K562 (cell line): Measurements from ENCODE around the gene GAPDHS. TPM values are rescaled to one million over a fixed set of nuclear protein-coding genes. Genes with fewer than 3 reads are reported as not detected.

Source experiments
- ATAC-seq: fragments of 200-7000 bp; cut with Tn5 transposase; 3 replicates; pipeline ENCODE4 v1.9.1; 2020; ENCODE audit warnings: moderate library complexity
- BruUV-seq: library from RNA; stranded (reverse); fragments of 400-500 nt; replicated peaks from 2 replicates; lab custom pipeline; 2021; lab: Mats Ljungman, UMichigan
- CTCF ChIA-PET: fragments of 300-600 bp; formaldehyde crosslinking; extraction: SDS; loops from one replicate; lab custom pipeline; 2021; ENCODE audit warnings: low intra/inter-chr PET ratio; lab: Yijun Ruan, JAX
- POLR2A ChIA-PET: fragments of 300-600, 350-650 bp; sonication (Branson Sonifier 250); formaldehyde crosslinking; extraction: SDS; loops from one replicate; lab custom pipeline; 2021; ENCODE audit warnings: antibody characterized with exemption, inconsistent platforms; lab: Yijun Ruan, JAX
- DNase-seq, 4 experiments: peaks; one replicate each; pipeline versions ENCODE4 v3.0.0 to v3.0.0-alpha.2; 2011 to 2018; ENCODE audit warnings: low spot score in 3 of 4, mixed read lengths in 3 of 4; ENCODE audit errors: extremely low read depth in 1 of 4
- FAIRE-seq: peaks from 2 replicates; lab custom pipeline; 2011; peaks lifted over from hg19 to GRCh38; lab: Jason Lieb, UNC
- H2AFZ ChIP-seq: 2 replicates; pipeline ENCODE4 v1.6.0; 2011; ENCODE audit warnings: low read depth, low read length, control low read depth, inconsistent platforms
- H3K27ac ChIP-seq: fragments of 200-600 bp; 3 replicates; pipeline ENCODE4 v1.8.0; 2011; ENCODE audit warnings: low read depth, mild to moderate bottlenecking, control low read depth, inconsistent platforms, low read length, moderate library complexity, mixed read lengths; ENCODE audit errors: extremely low read depth
- H3K27me3 ChIP-seq, 2 experiments: fragments of 300-600 bp in 1 of 2; 2 replicates in 1 of 2; 3 replicates in 1 of 2; pipeline versions ENCODE4 v1.6.0 to v1.8.0; 2011; ENCODE audit warnings: inconsistent platforms in 2 of 2, low read length in 2 of 2, mild to moderate bottlenecking in 1 of 2, mixed read lengths in 1 of 2, moderate library complexity in 1 of 2; ENCODE audit not compliant: control insufficient read depth in 2 of 2, insufficient read depth in 2 of 2
- H3K36me3 ChIP-seq: fragments of 300-600 bp; 3 replicates; pipeline ENCODE4 v1.8.0; 2011; ENCODE audit warnings: mild to moderate bottlenecking, low read length, inconsistent platforms; ENCODE audit not compliant: control insufficient read depth, insufficient read depth
- H3K4me1 ChIP-seq, 2 experiments: fragments of 200-600 bp in 1 of 2; replicated peaks in 1 of 2; 2 replicates in 1 of 2; 3 replicates in 1 of 2; pipeline versions ENCODE4 v1.5.1 to v1.8.0; 2011; ENCODE audit warnings: inconsistent platforms in 2 of 2, low read length in 2 of 2, mild to moderate bottlenecking in 1 of 2, mixed read lengths in 1 of 2, moderate library complexity in 1 of 2; ENCODE audit not compliant: control insufficient read depth in 2 of 2, insufficient read depth in 2 of 2
- H3K4me2 ChIP-seq: 2 replicates; pipeline ENCODE4 v1.6.1; 2011; ENCODE audit warnings: low read length, control low read depth, inconsistent platforms, mixed read lengths; ENCODE audit not compliant: insufficient read depth
- H3K4me3 ChIP-seq: fragments of 200-600 bp; sonication (generic), shearing (Covaris generic); 2 replicates; pipeline ENCODE4 v1.5.1; 2016; ENCODE audit warnings: control low read depth, inconsistent platforms
- H3K79me2 ChIP-seq: fragments of 200-600 bp; 3 replicates; pipeline ENCODE4 v1.8.0; 2011; ENCODE audit warnings: low read length, inconsistent platforms; ENCODE audit not compliant: control insufficient read depth, insufficient read depth
- H3K9ac ChIP-seq, 2 experiments: 2 replicates each; pipeline versions ENCODE4 v1.6.0 to v1.6.1; 2011; ENCODE audit warnings: low read depth in 2 of 2, low read length in 2 of 2, control low read depth in 1 of 2, inconsistent platforms in 1 of 2, mild to moderate bottlenecking in 1 of 2, mixed read lengths in 1 of 2; ENCODE audit not compliant: insufficient read depth in 1 of 2
- H3K9me1 ChIP-seq: one replicate; pipeline ENCODE4 v1.6.0; 2011; ENCODE audit warnings: inconsistent platforms, mild to moderate bottlenecking, low read length, moderate library complexity; ENCODE audit not compliant: control insufficient read depth, insufficient read depth
- H3K9me3 ChIP-seq: replicated peaks from 2 replicates; pipeline ENCODE4 v1.5.1; 2011; ENCODE audit warnings: low read depth, low read length, inconsistent platforms; ENCODE audit not compliant: control insufficient read depth, insufficient read depth
- H4K20me1 ChIP-seq: replicated peaks from 2 replicates; pipeline ENCODE4 v1.6.1; 2011; ENCODE audit warnings: low read length, inconsistent platforms, mixed read lengths; ENCODE audit not compliant: control insufficient read depth, insufficient read depth
- FOXP1 ChIP-seq: sonication (generic); formaldehyde crosslinking; IDR thresholded peaks from 2 replicates; pipeline ENCODE4 v1.8.0; 2022; ENCODE audit warnings: mild to moderate bottlenecking, missing genetic modification reagents
- ILK ChIP-seq: fragments of 450-650 bp; IDR thresholded peaks from 2 replicates; pipeline ENCODE4 v1.6.1; 2016; ENCODE audit warnings: missing genetic modification characterization, low read depth, mild to moderate bottlenecking, missing compliant biosample characterization, moderate library complexity, borderline replicate concordance
- JUNB ChIP-seq: fragments of 450-650 bp; formaldehyde crosslinking; conservative IDR thresholded peaks from 2 replicates; pipeline ENCODE4 v1.4.0; 2020; ENCODE audit warnings: mild to moderate bottlenecking
- MCM7 ChIP-seq, 2 experiments: fragments of 450-650 bp; IDR thresholded peaks; 2 replicates each; pipeline ENCODE4 v1.6.1; 2016 to 2018
- NR2F6 ChIP-seq: fragments of 450-650 bp; formaldehyde crosslinking; IDR thresholded peaks from 2 replicates; pipeline ENCODE4 v1.4.0; 2020; ENCODE audit warnings: mild to moderate bottlenecking
- POLR2A ChIP-seq: fragments of 450-650 bp; conservative IDR thresholded peaks from 2 replicates; pipeline ENCODE4 v1.6.1; 2016
- SAFB2 ChIP-seq: fragments of 200-400 bp; formaldehyde crosslinking; IDR thresholded peaks from 2 replicates; pipeline ENCODE4 v1.6.1; 2018; ENCODE audit warnings: borderline replicate concordance, low read length, low read depth, moderate library complexity; ENCODE audit not compliant: severe bottlenecking
- SMARCB1 ChIP-seq: IDR thresholded peaks from 2 replicates; pipeline ENCODE4 v1.6.1; 2011; ENCODE audit warnings: improper control_type of control experiment, low read depth; ENCODE audit not compliant: insufficient read length
- TCFL5 ChIP-seq: fragments of 250-450 bp; sonication (Bioruptor Pico); conservative IDR thresholded peaks from 2 replicates; pipeline ENCODE4 v1.6.1; 2021; ENCODE audit warnings: mild to moderate bottlenecking, moderate library complexity, matching md5 sums
- TRIM25 ChIP-seq: fragments of 450-650 bp; IDR thresholded peaks from 2 replicates; pipeline ENCODE4 v1.7.0; 2016; ENCODE audit warnings: borderline replicate concordance
- UBTF ChIP-seq, 2 experiments: IDR thresholded peaks; 2 replicates each; pipeline ENCODE4 v1.6.1; 2012; ENCODE audit warnings: improper control_type of control experiment in 2 of 2, low read depth in 2 of 2, low read length in 2 of 2, borderline replicate concordance in 1 of 2
- ZBTB2 ChIP-seq: fragments of 450-650 bp; IDR thresholded peaks from 2 replicates; pipeline ENCODE4 v1.6.1; 2016; ENCODE audit warnings: antibody characterized with exemption
- ZFPM2 ChIP-seq: fragments of 250-450 bp; sonication (Bioruptor Pico); IDR thresholded peaks from 2 replicates; pipeline ENCODE4 v1.5.1; 2022; ENCODE audit warnings: mild to moderate bottlenecking
- WGBS: fragments of 100-300 bp; shearing (Covaris generic); methylation state at CpG from one replicate; pipeline ENCODE4 v1.1.6; 2016; ENCODE audit warnings: low coverage, mixed read lengths; ENCODE audit not compliant: insufficient coverage; ENCODE audit errors: missing lambda C conversion rate; 5-methylcytosine and 5-hydroxymethylcytosine counted together
- in situ Hi-C: fragments of 300-500 bp; cut with MboI; formaldehyde crosslinking; loops from 4 replicates; pipeline ENCODE4 v1.15.0; 2018; ENCODE audit warnings: inconsistent platforms, mixed read lengths
- intact Hi-C: fragments of 100-400 bp; cut with micrococcal nuclease; formaldehyde crosslinking; loops from 2 replicates; pipeline ENCODE4 v1.14.2; 2022
- polyA plus RNA-seq, 8 experiments: library from polyadenylated mRNA; depleted of rRNA in 4 of 8; stranded (reverse) in 5 of 8; unstranded in 3 of 8; fragments of >200 nt; fragmentation: Nextera tagmentation in 2 of 8; fragmentation: Illumina TruSeq in 1 of 8; extraction: Ambion mirVana in 2 of 8; extraction: Trizol in 1 of 8; gene quantifications; 2 replicates each; pipeline versions ENCODE4 v1.2.1 to v1.2.3, GENCODE V29; 2011 to 2014; ENCODE audit warnings: inconsistent platforms in 1 of 8, missing spikeins in 1 of 8
- total RNA-seq, 7 experiments: library from RNA; depleted of rRNA in 6 of 7; stranded (reverse); fragments of >200 nt in 6 of 7; fragmentation: Illumina TruSeq in 2 of 7; extraction: Trizol in 2 of 7; gene quantifications; 2 replicates each; pipeline versions ENCODE4 v1.2.1 to v1.2.3, GENCODE V29; 2011 to 2021; ENCODE audit warnings: low replicate concordance in 1 of 7
- TF ChIP-seq, protein P1 (sequence below), 3 experiments: IDR thresholded peaks in 2 of 3; conservative IDR thresholded peaks in 1 of 3; 2 replicates each; pipeline ENCODE4 v1.5.1; 2011 to 2012; ENCODE audit warnings: low read length in 3 of 3, mild to moderate bottlenecking in 3 of 3, control low read depth in 2 of 3, improper control_type of control experiment in 1 of 3, inconsistent platforms in 1 of 3, low read depth in 1 of 3, mixed read lengths in 1 of 3, moderate library complexity in 1 of 3; ENCODE audit not compliant: insufficient read depth in 2 of 3

GAPDHS gene
- total and polyA plus RNA-seq, 9 of the 15 experiments (the other 6 are each of a cell fraction or from before 2014, with no cell fraction given): 0.08 to 0.12 TPM; not detected in 7

DNA sequence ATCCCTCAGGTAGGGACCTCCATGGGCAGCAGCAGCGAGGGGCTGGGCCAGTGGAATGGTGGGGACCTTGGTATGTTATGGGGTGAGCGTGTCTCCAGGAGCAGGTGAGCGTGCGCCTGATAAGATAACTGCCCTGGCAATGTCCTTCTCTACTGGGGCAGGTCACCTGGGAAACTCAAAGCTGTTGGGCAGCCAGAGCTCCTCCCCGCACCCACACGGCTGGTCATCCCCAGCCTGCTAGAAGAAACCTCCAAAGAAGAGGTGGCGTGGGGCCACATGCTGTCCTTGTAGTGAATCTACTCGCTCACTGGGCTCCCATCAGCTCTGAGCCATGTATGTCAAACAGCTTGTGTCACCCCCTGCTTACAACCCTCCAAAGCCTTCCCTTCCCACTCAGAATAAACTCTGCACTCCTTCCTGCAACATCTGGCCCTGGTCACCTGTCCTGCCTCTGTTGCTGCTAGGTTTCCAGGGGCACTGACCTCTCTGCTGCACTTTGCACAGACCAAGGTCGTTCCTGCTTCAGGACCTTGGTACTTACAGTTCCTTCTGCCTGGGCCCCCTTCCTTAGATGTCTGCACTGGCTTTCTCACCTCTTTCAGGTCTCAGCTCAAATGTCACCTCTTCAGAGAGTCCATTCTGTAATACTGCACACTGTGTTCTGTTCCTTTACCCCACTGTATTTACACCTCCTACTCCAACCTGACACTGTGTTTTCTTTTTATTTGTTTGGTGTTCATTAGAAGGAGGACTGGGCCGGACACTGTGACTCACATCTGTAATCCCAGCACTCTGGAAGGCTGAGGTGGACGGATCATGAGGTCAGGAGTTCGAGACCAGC lies 32.0 kb downstream of the GAPDHS start:
- ChIA-PET POLR2A (interaction anchor here (0.6 to 1.2 kb wide), 3 partner anchors 21 to 190 kb away, joined by 3 to 4 read pairs (median 3); partner anchors contain the start of gene PMIS2), CTCF (no interaction called here)
- H3K27ac ChIP-seq: no peak overlapping the region
- no peak overlapping the region for H3K4me2 ChIP-seq
- H3K9ac ChIP-seq: no peak overlapping the region
- ATAC-seq (no peak), DNase-seq (no peak), FAIRE-seq (peak; percentile 55)
- H3K36me3 ChIP-seq: no peaks in the 10 kb centered on the region
- no peaks in the 10 kb centered on the region for H3K9me3 ChIP-seq
- 2% methylated on average over 12 of the region's 12 CpGs for WGBS
- peaks cover 0 to 7% of the 10 kb centered on the region in 2 experiments; a peak in 2 of 5 replicates for H3K4me1 ChIP-seq
- no peaks in the 10 kb centered on the region for H4K20me1 ChIP-seq
- H3K79me2 ChIP-seq: no peaks in the 10 kb centered on the region
- H3K4me3 ChIP-seq: no peak overlapping the region
- H2AFZ ChIP-seq: no peak overlapping the region
- intact Hi-C loops (no loop called here), in situ Hi-C loops (no loop called here)
- no TSS peak for BruUV-seq
- peaks cover 19 to 53% of the 10 kb centered on the region in 2 experiments; a peak in 4 of 5 replicates for H3K27me3 ChIP-seq
- H3K9me1 ChIP-seq: peaks cover 3% of the 10 kb centered on the region
- TF ChIP-seq POLR2A (no peak), TRIM25 (no peak), MCM7 (IDR thresholded peaks at IDR 0.05) (no peak), ZFPM2 (CRISPR knock-in tag) (no peak), SAFB2 (no peak), ZBTB2 (no peak), ILK (tag) (no peak), NR2F6 (no peak), UBTF (IDR thresholded peaks at IDR 0.05; ENCODE audit: borderline replicate concordance in 1 of 2, low read depth in 2 of 2, low read length in 2 of 2) (no peak), FOXP1 (no peak), JUNB (no peak), TCFL5 (CRISPR knock-in tag) (no peak), SMARCB1 (no peak)
- TF ChIP-seq, protein P1, sequence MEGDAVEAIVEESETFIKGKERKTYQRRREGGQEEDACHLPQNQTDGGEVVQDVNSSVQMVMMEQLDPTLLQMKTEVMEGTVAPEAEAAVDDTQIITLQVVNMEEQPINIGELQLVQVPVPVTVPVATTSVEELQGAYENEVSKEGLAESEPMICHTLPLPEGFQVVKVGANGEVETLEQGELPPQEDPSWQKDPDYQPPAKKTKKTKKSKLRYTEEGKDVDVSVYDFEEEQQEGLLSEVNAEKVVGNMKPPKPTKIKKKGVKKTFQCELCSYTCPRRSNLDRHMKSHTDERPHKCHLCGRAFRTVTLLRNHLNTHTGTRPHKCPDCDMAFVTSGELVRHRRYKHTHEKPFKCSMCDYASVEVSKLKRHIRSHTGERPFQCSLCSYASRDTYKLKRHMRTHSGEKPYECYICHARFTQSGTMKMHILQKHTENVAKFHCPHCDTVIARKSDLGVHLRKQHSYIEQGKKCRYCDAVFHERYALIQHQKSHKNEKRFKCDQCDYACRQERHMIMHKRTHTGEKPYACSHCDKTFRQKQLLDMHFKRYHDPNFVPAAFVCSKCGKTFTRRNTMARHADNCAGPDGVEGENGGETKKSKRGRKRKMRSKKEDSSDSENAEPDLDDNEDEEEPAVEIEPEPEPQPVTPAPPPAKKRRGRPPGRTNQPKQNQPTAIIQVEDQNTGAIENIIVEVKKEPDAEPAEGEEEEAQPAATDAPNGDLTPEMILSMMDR (IDR thresholded peaks at IDR 0.05 in 2 of 3, conservative IDR thresholded peaks at IDR 0.05 in 1 of 3; ENCODE audit: insufficient read depth in 2 of 3, low read depth in 1 of 3, low read length in 3 of 3): no peak
